GM18951 (cell line): ENCODE results near the gene NCOA3.
"Not testable (repeated sequence)": the region's sequence is repeated elsewhere in the genome, so short reads cannot be mapped to it uniquely, and the experiment has no call there.

Experiments used
- POLR2A ChIP-seq: IDR thresholded peaks from 4 replicates; pipeline ENCODE4 v1.6.1; 2011; ENCODE audit warnings: mild to moderate bottlenecking; ENCODE audit not compliant: insufficient read length, insufficient read depth; ENCODE audit errors: extremely low read depth
- in situ Hi-C: fragments of 300-500 bp; cut with MboI; formaldehyde crosslinking; loops from one replicate; pipeline ENCODE4 v1.12.0; 2022; ENCODE audit warnings: low sequenced_read_pairs, mixed read lengths, inconsistent platforms; ENCODE audit not compliant: unreplicated experiment

Gene NCOA3

DNA sequence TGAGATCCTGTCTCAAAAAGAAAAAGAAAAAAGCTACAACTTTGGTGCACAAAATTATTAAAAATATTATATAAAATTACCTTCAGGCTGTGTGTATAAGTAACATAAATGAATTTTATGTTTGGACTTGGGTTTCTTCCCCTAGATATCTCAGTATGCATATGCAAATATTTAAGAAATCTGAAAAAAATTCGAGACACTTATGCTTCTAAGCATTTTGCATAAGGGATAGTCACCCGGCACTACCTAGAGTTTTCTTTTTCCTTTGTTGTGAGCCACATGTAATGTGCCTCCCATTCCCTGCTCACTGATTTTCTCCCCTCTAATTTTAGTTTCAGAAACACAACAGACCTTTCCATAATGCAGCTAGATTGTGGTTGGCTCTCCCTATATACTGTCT lies 79.4 kb downstream of the NCOA3 start:
- TF ChIP-seq POLR2A, result no peak
- in situ Hi-C loops, result no loop called here

DNA sequence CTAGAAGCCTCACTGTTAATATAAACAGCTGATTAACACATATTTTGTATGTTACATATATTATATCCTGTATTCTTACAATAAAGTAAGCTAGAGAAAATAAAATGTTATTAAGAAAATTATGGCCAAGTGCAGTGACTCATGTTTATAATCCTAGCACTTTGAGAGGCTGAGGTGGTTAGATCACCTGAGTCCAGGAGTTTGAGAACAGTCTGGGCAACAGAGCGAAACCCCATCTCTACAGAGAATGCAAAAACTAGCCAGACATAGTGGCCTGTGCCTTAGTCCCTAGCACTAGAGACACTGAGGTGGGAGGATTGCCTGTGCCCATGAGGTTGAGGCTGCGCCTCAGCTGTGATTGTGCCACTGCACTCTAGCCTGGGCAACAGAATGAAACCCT lies 81.9 kb downstream of the NCOA3 start:
- TF ChIP-seq POLR2A, result no peak
- in situ Hi-C loops, result no loop called here

DNA sequence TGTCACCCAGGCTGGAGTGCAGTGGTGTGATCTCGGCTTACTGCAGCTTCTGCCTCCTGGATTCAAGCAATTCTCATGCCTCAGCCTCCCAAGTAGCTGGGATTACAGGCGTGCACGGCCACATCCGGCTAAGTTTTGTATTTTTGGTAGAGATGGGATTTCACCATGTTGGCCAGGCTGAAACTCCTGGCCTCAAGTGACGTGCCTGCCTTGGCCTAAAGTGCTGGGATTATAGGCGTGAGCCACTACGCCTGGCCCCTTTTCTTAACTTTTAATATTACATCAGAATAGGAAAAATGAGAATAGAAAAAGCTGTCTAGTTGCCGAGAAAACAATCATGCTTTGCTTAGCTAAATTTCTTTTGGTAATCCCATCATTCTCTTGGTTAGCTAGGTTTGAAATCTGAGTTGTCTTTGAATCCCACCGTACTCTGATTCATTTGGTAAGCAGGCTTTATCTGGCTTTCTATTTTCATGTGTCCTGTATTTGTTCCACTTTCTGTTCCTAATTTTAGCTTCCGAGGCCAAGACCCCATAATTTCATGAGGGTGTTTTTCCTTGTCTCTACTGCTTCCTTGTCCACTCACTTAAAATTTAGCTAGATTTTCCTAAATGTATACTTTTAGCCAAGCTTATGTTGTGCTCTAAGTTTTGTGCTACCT lies 83.5 kb downstream of the NCOA3 start:
- TF ChIP-seq POLR2A, result no peak
- in situ Hi-C loops, result no loop called here

DNA sequence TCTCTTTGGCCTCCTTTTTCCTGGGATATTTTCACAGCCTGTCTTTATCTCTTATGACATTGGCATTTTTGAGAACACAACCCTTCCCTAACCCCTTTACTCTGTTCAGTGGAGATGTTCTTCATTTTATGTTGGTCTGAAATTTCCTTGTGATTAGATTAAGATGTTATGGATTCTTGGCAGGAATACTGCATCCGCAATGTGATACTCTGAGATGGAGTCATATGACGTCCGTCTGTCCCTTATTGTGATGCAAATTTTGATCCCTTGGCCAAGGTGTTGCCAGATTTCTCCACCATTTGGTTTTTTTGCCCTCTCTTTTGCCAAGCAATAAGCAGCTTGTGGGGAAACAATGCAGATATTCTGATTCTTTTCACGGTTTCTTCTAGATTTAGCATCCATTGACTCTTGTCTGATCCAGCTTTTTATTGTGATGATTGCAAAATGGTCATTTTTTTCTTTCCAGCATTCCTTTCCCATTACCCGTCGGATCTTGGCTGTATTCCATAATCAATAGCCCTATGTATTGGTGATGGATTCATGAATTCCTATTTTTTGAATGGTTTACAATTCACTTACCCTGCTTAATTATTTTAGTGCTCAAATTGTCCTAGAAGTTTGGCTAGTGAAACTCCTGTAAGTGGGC lies 85.1 kb downstream of the NCOA3 start:
- in situ Hi-C loops, result no loop called here
- no peak for TF ChIP-seq POLR2A

DNA sequence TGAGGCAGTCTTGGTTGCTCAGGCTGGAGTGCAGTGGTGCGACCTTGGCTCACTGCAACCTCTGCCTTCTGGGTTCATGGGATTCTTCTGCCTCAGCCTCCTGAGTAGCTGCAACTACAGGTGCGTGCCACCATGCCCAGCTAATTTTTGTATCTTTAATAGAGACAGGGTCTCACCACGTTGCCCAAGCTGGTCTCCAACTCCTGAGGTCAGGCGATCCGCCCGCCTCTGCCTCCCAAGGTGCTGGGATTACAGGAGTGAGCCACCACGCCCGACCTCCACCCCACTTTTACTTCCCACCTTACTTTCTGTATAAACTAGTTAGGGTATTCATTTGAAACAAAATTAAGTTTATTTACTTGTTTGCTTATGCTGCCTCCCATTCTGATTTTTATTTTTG lies 86.5 kb downstream of the NCOA3 start:
- TF ChIP-seq POLR2A, result no peak
- in situ Hi-C loops, result no loop called here

DNA sequence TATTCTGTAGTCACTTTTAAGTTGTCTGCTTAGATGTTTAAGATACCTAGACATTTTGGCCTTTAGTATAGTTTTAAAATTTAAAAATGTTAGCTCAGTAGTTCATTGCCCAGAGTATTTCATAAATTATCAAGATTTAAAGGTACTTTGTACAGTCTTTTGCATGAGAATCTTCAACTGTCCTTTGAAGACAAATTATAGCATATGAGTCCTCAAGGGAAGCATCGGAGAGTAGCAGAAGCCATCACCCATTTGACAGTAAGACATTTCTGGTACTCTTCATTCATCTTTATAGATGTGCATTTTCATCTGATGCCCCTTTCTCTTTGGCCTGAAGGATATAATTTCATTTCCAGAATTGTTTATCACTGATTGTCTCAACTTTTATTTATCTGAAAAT lies 89.5 kb downstream of the NCOA3 start:
- in situ Hi-C loops, result no loop called here
- TF ChIP-seq POLR2A, result no peak

DNA sequence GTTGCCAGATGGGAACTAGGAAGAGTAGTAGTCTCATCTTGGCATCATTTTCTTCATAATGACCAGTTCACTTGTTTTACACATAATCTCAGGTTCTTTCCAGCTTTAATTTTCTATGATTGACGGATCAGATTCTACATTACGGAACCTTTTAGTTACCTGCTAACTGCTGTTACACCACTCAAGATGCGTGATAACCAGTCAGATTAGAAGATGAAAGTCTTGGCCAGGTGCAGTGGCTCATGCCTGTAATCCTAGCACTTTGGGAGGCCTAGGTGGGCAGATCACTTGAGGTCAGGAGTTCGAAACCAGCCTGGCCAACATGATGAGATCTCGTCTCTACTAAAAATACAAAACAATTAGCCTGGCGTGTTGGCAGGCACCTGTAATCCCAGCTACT lies 92.5 kb downstream of the NCOA3 start:
- no peak for TF ChIP-seq POLR2A
- in situ Hi-C loops, result no loop called here

DNA sequence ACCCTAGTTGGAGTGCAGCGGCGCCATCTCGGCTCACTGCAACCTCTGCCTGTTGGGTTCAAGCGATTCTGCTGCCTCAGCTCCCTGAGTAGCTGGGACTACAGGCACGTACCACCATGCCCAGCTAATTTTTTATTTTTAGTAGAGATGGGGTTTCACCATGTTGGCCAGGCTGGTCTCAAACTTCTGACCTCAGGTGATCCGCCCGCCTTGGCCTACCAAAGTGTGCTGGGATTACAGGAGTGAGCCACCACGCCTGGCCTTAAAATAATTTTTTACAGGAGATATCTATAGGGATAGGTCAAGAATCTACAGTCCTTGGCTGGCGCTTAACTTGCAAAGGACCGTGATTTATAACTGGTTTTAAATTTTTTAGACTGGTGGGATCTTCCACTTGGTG lies 93.5 kb downstream of the NCOA3 start:
- in situ Hi-C loops, result not testable (repeated sequence)

DNA sequence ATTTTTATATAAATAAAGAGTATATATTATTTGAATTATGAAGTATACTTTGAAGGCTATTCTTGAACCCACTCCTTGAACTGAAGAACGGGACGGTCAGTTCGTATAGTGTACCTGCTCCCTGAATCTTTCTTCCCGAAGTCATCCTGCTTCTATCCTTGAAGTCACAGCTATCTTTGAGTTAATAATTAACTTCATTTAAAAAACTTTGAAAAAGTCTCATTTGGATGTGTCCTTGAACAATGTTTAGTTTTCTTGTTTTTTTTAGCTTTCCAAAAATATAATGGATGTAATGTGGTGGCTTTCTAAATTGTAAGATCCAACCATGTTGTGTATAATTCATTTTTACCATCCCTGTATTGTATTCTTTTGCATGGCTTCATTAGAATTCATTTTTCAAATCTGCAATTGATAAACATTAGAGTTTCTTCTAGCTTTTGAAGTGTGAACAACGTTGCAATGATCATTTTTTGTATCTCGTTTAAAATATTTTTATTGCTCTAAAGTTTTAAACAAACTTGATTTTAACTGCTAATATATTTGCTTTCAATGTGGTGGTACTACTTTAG lies 94.4 kb downstream of the NCOA3 start:
- no peak for TF ChIP-seq POLR2A
- in situ Hi-C loops, result no loop called here

DNA sequence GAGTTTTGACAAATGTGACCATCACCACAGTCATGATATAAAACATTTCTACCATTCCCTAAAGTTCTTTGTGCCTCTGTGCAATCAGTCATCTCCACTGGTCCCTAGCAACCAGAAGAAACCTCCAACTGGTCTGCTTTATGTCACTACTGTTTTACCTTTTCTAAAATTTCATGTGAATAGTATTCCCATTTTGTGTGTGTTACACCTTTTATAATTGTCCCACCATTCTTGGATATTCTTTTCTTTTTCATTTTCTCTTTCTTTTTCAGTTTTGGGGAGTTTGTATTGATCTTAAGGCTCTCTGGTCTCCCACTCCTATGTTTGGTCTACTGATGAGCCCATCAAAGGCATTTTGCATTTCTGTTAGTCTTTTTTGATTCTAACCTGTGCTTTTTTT lies 95.4 kb downstream of the NCOA3 start:
- in situ Hi-C loops, result no loop called here
- no peak for TF ChIP-seq POLR2A

DNA sequence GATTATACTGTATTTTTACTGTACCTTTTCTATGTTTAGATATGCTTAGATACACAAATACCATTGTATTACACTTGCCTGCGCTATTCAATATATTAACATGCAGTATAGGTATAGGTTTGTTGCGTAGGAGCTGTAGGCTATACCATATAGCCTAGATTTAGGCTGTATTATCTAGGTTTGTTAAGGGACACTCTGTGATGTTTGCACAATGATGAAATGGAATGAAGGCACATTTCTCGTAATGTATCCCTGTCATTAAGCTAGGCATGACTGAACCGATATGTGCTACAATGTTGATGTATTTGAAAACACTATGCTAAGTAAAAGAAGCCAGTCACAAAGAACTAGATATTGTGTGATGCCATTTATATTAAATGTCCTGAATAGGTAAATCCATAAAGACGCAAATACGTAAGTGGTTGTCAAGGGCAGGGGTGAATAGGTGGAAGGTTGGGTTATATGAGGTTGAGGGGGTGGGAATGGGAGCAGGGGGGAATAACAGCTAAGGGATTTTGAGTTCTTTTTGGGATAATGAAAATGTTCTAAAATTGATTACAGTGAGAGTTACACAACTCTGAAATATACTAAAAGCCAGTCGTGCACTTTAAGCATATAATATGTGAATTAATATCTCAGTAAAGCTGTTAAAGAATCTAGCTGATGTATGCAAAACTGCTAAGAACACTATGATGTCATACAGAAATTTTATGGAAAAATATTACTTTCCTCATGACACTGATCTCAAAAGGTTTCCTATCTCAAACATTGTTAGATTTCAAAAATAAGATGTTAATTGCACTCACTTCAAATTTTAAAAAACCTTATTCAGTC lies 97.4 kb downstream of the NCOA3 start:
- in situ Hi-C loops, result no loop called here
- no peak for TF ChIP-seq POLR2A

DNA sequence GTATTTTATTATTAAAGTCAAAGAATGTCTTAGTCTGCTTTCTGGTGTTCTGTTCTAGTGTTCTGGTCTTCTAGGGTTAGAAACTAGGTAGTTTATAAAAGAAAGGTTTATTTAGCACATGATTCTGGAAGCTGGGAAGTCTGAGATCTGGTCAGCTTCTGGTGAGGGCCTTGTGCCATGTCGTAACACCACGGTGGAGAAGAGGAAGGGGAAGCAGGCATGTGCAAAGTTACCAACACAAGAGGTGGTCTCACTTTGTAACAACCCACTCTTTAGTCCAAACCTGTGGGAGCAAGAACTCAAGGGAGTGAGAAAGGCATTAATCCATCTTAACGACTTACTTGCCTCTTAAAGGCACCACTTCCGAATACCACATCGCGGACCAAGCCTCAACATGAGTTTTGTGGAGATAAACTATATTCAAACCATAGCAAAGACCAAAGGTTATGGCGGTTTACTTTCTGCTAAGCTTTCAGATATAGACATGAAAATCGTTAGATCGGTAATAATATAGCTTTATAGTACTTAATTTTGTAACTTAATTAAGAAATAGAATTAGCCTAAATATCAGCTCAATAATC lies 99.4 kb downstream of the NCOA3 start:
- in situ Hi-C loops, result no loop called here
- TF ChIP-seq POLR2A, result no peak

DNA sequence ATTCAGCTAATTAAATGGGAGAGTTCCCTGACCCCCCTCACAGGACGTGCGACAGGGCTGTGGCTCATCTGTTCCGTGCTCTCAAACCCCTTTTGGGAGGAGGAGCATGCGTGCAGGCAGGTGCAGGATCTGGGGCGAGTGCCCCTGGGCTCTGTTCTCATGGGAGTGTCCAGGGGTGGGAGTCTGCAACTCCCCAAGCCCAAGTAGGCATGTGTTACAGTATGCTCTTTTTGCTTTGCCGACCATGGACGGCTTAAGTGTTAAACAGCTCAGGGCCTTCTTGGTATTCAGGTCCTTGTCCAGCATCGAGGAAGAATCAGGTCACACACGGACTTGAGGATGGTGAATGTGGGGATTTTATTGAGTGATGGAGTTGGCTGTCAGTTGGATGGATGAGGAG lies 101.6 kb downstream of the NCOA3 start:
- TF ChIP-seq POLR2A, result no peak
- in situ Hi-C loops, result no loop called here
